Stimulated activated CD8-positive, alpha-beta memory T cell treated with anti-CD3 and anti-CD28 coated beads, Interleukin-4, amount 100 ng/mL, for 24 hours (primary cell): Measurements from ENCODE around the gene RCBTB2.
"Not testable (repeated sequence)": the region's sequence is repeated elsewhere in the genome, so short reads cannot be mapped to it uniquely, and the experiment has no call there.

Experiments
- DNase-seq: peaks from one replicate; pipeline ENCODE4 v3.0.0-alpha.2; 2020; ENCODE audit warnings: low read depth

RCBTB2 gene

DNA sequence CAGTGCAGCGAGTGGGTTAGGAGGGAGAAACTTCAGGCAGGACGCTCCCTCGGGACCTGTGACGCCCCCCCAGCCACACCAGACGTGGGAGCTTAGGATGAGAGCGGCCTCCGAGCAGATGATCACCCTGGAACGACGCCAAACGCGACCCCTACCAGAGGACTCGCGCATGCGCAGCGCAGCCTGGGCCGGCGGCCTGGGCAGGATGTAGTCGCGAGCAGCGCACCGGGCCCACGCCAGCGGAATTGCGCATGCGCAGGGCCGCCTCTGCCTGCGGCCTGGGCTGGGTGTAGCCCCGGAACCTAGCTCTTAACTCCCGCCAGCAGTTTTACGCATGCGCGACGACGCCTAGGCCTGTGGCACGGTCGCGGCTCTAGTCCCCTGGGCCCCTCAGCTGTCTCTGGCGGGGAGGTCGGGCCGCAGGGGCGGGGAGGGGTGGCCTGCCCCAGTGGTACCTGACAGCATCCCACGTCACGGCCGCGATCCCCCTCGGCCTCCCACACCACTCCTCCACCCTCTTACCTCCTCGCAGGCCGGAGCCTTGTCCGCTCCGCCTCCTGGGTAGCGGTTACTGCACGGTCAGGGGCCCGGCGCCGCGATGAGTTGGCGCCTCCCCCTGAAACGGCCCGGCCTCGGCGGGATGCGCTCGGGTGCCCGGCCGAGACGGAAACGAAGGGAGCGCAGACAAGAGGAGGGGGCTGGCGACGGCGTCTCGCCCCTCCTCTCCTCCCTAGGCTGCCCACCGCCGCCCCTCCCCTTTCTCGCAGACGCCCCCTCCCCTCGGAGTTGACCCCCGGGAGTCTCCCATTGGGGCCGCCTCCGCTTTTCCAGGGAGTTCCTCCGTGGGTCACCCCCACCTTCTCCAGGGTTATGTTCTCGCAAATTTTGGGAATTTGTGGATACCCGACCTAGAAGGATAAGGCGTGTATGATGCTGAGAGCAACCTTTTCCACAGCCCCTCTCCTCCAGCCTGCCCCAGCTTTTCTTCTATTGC, at the start of gene RCBTB2:
RCBTB2 (minus strand) TSS at position 575 of the 994 bp plus-strand sequence. CDS start 11,141 bp downstream, outside the sequence.
- DNase-seq: peak; percentile 99

DNA sequence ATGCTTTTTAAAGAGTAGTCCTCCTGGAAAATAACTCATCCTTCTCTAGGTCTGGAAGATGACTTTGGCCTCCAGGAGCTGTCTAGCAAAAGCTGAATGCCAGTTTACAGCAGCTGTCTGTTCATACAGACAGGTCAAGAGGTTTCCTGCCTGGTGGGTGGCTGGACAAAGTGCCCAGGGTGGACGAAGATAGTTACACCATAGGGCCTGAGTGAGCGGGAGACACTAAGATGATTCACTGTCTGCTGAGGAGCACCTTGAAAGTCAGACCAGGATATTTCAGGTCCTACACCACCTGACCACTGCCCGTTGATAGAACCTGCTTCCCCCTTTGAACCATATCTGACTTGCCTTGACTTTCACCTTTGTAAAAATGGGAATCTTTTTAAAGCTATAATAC, 49.2 kb upstream of the RCBTB2 start:
- DNase-seq: no peak

DNA sequence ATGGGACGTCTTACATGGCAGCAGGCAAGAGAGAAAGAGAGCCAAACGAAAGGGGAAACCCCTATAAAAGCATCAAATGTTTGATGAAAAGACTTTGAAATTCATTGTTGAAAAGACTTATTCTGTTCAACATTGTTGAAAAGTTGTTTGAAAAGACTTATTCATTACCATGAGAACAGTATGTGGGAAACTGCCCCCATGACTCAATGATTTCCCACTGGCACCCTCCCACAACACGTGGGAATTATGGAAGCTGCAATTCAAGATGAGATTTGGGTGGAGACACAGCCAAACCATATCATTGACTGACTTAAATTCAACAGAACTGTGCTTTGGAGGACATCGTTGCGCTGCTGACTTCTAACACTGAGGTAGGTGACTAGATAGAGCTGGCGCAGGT, 48.0 kb upstream of the RCBTB2 start:
- no peak for DNase-seq

DNA sequence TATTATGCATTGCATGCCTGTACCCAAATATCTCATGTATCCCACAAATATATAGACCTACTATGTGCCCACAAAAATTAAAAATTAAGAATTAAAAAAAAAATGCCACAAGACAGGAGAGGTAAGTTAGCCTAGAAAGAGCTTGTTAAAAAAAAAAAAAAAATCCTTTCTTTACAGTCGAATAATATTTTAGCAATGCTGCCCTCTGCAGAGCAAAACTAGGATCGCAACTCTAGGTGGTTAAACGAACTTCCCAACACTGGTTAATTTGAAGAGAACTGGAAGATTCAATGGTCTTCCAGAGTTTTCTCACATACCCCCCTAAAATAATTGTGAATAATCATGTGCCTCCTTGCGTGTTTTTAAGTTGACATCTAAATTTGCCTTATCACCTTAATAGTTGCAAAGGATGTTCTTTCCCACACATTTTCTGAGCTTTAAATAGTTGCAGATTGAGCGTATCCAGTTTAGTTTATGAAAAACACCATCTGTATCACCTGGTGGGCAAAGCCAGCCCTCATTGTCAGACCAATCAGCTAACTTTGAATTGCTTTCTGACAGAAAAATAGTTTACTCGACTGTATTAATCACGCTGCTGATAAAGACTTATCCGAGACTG, 47.4 kb upstream of the RCBTB2 start:
- DNase-seq: peak; percentile 49

DNA sequence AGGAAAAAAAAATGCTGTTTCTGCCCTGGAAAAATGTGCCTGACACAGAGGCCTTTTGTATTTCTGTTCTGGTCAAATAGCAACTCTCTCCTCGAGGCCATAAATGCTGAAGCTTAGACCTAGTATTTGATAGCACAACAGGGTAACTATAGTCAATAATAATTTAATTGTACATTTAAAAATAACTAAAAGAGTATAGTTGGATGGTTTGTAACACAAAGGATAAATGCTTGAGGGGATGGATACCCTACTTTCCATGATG, 47.0 kb upstream of the RCBTB2 start:
- DNase-seq: not testable (repeated sequence)

DNA sequence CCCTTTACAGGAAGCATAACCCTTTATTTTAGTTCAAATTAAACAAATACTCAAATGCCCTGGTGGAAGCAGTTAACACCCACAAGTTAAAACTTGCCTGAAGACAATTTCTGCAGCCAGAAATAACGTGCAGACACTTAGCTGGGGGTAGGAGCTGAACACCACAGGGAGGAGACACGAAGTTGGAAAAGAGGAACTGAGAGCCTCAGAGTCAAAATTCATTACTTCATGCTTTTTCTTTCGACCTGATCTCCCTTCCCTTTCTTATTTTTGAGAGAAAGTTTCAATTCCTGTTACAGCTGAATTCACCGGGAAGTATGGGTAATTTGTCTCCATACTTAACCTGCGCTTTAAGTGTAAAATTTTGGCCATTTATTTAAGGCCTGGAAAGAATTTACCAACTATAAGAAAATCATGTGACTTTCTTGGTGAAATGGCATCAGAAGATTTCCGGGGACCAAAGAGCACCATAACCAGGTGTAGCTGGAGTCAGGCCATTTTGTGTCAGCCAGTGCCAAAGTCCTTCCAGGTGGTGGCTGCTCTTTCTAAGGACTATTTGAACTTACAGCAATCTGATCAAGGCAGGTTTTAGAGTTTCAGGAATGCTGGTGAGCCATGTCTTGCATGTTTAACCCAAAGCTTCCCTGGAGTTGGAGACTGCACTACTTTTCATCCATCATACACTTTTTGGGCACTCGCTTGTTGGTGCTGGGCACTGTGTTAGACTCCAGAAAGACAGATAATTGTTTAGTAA, 46.5 kb upstream of the RCBTB2 start:
- DNase-seq: no peak

DNA sequence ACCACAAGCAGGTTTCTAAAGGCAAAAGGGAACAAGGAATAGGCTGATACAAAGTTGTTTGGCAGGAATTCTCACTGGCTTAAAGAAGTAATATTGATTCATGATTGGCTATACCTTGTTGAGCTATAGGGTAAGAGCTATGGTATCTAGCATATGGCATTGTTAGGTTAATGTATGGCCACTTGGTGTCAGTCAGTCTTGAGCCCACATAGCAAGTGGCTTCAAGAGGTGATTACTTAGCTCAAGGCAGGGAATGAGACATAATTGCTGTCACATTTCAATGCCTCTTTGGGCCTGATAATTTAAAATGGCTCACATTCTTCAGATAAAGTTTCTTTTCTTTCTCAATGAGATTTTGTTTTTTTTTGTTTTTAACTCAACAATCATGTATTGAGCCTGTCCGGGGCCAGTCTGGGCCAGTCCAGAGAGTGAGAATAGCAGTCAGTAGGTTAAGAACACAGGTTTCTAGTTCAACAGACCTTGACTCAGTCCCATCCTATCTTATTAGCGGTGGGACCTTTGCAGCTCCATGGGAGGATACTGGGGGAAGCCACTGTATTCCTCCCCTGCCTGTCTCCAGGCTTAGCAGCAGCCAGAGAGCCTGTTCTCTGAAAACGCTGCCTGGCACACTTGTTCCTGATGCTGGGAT, 45.8 kb upstream of the RCBTB2 start:
- no peak for DNase-seq

DNA sequence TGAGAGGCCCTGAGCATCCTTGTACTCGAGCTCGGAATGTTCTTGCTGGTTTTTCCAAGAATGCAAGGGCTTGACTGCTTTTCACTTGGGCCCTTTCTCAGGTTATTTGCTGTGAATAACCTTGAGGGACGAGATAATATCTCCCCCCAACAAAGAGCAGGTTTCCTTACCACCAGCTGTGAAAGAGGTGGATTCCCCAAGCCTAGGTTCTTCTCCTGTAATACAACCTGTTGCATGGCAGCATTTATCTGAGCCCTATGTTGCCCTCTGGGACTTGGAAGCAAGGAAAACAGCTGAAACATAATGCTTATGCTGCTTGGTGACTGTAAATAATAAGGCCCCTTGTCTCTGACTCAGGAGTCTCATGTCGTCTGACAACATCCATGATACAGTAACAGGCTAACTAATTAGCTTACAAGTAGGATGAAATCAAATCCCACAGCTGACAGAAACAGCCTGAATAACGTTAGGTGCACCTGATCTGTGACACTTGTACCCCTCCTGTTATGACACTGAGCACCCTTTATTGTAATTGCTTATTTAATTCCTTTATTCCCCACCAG, 43.6 kb upstream of the RCBTB2 start:
- no peak for DNase-seq

DNA sequence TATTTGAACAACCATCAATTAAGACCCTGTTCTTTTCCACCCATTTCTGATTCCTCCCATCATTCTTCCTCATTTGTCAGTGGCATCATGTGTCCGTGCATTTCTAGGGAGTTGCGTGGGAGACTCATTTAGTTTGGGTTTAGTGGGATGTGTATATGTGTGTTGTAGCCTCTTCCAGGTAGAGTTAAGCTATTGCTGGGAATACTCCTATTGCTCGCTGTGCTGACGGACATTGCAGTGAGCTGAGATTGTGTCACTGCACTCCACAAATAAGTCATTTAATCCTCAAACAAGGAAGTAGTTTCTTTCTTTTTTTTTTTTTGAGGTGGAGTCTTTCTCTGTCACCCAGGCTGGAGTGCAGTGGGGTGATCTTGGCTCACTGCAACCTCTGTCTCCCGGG, 42.2 kb upstream of the RCBTB2 start:
- no peak for DNase-seq

DNA sequence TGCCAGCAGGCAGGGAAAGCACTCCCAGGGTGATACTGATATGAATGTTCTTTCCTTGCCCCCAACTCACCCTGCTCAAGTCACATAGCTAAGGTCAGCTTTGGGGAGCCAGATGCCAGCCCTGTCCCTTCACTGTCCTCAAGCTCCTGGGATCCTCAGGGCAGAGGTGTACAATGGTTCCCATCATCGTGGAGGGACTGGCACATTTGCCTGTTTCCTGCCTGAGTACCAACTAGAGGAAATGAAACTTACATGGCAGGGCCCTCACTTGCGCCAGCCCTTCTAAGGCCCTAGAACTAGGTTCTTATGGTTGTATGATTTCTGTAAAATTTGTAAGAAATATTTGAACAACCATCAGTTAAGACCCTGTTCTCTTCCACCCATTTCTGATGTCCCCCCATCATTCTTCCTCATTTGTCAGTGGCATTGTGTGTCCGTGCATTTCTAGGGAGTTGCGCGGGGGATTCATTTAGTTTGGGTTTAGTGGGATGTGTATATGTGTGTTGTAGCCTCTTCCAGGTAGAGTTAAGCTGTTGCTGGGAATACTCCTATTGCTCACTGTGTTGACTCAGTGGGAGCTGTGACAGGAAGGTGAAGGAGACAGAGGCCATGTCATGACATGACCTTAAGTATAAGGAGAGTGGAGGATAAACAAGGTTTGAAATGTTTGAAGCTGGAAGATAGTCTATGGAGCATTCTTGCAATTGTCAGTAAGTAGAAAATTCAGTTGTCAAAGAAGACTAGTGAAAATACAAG, 41.3 kb upstream of the RCBTB2 start:
- no peak for DNase-seq

DNA sequence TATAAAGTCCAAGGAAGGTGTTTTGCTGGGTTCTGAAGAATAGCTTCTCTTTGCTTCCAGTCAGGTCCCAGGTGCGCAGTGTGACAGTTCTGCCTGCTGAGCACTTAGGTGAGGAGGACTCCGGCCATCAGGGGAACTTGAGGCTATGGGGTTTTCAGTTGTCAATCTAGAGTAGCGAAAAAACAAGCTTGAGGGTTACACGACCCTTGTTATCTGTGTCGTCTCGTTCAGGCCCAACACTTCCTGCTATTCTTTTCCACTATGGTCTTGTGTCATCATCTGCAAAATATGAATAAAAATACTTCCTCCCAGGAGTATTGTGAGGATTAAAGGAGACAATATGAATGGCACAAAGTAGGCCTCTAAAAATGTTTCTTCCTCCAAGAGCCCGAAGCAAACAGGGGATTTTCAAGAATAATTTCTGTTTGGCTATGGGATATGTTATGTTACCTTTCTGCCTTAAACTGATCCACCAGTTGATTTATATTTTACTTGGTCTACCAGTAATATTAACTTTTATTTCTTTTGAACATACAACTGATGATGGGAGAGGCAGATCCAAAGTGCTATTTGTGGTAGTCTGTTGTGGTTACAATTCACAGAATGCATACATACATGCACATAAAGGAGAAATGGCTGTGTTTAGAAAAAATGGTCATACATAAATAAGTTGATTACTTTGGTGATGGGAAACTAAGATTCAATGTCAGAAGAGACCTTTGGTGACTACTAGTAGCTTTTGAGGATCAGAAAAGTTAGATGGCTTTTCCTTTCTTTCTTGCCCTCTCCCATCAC, 40.5 kb upstream of the RCBTB2 start:
- DNase-seq: no peak

DNA sequence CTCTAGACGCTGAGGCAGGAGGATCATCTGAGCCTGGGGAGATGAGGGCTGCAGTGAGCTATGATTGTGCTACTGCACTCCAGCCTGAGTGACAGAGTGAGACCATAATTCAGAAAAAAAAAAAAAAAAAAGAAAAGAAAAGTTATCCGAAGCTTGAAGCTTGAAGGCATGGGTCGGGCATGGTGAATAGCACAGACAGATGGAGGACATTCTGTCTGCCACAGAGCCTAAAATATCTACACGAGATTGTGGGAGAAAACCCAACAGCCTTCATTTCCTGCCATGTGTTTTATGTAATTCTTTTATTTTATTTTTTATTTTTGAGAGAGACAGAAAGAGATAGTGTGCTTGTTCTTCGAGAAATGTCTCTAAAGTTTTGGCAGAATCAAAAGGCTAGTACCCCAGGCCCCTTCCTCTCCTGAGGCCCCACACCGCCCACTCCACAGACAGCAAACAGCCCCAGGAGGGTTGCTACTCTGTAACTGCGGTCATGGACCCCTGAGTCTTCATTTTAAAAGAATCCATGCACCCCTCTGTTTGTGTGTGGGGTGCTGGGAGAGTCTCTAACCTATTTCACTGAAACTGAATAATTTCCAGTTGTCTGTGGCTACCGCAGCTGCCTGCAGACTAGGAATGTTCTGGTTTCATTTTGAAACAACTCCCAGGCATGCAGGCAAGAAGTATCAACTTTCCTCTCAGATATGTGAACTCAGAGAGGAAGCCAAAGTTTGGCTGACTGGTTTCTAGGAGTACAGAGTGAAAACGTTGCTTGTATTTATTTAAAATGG, 38.4 kb upstream of the RCBTB2 start:
- no peak for DNase-seq

DNA sequence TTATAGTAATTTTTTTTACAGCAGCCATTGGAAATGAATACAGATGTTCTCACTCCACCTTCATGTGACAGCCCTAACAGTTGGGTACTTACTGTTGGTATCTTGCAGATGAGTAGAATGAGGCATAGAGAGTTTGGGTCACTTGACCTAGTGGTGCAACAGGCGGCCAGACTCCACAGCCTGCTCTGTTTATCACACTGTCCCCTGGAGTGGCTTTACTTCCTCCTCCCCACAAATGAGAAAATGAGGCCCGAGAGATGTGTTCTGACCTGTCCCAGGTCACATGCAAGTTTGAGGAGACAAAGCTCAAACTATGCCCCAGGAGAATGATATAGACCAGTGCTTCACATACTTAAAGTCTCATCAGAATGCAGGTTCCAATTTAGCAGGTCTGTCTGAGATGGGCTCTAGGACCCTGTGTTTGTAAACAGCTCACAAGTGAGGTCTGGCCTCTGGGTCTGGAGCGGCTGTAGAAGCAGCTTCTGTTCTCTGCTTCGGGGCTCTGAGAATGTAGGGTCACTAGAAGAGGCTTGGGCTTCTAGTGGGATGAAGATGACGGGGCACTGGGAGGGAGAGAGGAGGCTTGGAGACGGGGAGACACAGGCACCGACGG, 37.4 kb upstream of the RCBTB2 start:
- DNase-seq: no peak

DNA sequence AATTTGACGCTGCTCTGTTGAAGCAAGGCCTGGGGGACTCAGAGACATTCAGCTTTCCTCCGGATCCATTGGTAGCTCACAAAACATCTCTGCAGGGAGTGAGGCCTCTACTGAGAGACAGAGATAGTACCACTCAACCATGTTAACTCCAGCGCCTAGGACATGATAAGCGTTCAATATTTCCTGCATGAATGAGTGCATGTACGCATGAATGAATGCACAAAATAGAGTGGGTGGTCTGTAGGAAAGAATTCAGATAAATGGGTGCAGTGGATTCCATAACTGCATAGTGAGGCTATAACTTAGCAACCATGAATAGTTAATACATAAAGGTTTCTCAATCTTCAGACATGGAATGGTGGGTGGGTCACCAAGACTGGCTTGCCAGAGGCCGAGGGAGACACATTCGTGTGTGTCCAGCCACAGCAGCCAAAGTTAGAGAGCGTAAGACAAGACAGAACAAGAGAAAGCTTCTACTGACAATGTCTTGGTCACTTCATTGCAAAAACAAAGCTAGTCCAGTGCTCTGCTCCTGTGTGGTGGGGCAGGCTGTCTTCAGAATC, 36.3 kb upstream of the RCBTB2 start:
- no peak for DNase-seq

DNA sequence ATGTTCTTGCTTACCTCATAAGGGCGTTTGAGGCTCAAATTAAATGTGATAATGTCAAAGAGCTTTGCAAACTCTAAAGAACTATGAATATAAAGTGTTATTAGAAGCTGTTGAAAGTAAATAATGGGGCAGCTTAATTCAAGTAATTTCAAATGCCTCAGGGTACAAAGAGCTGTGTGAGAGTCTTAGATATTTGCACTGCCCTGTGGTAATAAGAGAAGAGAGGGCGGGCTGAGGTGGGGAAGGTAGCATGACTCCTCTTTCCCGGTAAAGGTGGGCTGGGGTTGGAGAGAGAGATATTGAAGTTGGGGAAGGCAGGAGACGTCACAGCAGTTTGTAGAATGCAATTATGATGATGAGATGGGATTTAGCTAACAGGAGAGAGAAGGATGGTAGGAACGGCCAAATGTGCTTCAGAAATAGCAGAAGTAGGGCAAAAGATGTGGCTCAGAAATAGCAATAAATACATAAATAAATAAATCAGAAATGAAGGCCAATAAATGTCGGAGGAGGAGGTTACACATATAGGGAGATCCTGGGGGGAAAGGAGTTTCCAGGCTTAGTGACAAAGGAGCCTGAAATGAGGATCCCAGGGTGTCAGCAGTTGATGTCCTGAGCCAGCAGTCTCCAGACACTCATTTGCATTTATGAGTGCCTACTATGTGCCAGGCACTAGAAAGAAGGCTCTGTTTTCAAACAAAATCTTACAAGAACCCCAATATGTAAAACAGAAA, 35.7 kb upstream of the RCBTB2 start:
- DNase-seq: no peak

DNA sequence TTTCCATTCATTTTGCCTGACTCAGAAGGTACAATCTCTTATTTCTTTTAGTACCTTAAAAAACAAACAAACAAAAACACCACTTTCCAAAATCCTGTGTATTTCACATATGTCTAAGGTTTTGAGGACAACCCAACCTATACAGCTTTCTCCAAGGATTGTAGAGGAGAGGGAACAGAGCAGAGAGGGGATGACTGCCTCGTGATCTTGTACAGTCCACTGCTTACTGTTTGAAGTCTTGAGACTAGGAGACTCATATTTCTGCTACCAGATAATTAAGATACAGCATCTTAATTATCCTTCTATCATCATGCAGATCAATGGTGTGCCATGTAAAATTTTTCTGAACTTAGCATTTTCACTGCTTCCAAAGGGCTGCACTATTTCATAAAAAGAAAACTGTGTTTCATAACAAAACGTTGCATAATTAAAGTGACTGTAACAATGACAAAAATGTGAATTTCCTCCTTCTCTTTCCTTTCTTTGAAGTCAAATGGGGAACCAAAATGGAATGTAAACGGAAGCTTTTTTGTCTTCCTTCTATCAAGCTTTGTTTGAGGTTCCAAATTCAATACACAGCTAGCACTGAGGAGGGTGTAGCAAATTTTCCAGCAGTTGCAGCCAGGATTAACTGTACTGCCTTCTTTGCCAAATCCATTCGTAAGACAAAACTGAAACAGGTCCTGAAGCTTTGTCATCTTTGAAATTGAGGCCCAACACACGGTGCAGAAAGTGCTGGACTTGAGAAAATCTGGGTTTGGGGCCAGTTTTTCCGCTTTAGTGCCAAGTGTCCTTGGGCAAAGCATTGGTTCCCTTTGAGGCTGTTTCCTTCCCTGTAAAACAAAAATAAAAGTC, 34.9 kb upstream of the RCBTB2 start:
- DNase-seq: no peak

DNA sequence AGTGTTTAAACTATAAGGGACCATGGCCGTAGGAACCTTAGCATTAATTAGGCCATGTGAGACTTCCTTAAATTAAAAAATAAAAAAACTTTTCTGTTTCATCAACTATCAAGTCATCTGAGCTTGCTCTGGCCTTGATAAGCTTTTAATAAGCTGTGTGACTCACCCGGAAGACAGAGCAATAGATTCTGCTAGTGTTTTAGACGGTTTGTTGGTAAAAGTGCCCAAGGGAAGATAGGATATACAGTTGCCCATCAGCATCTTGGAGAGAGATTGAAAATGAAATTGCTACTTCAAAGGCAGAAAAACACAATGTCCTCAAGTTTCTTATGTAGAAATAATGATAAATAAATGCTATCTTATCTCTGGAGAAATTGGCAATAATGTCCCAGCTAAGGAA, 31.2 kb upstream of the RCBTB2 start:
- DNase-seq: no peak
